ENCODE results near the gene TRIM28. TPM values are rescaled to one million over a fixed set of nuclear protein-coding genes. Genes with fewer than 3 reads are reported as not detected.

The TRIM28 gene
- total and polyA plus RNA-seq, 9 of the 15 experiments (the other 6 are each of a cell fraction or from before 2014, with no cell fraction given), result 12.1 to 797 (median 490) TPM

- no peak for TF ChIP-seq FOXO4 (CRISPR knock-in tag; IDR thresholded peaks at IDR 0.05)
- TF ChIP-seq SRSF9 (IDR thresholded peaks at IDR 0.05; ENCODE audit: borderline replicate concordance, low read depth, low read length), result no peak
- TF ChIP-seq CBFA2T3 (IDR thresholded peaks at IDR 0.05), result no peak
- TF ChIP-seq HDAC8 (tag; IDR thresholded peaks at IDR 0.05), result peak; percentile 20; the same call in 1 of the 2 replicates
- TF ChIP-seq EHMT2 (IDR thresholded peaks at IDR 0.05), result no peak; the same call in 1 of the 2 replicates
- TF ChIP-seq CHD2 (IDR thresholded peaks at IDR 0.05; ENCODE audit: low read depth, low read length), result peak; percentile 32; the same call in 1 of the 2 replicates
- TF ChIP-seq ZNF696 (CRISPR knock-in tag; conservative IDR thresholded peaks at IDR 0.05), result no peak
- TF ChIP-seq NCOA4 (IDR thresholded peaks at IDR 0.05; ENCODE audit: partially characterized antibody), result peak; percentile 67
- no peak for TF ChIP-seq ASH1L (IDR thresholded peaks at IDR 0.05; ENCODE audit: borderline replicate concordance, low read depth, partially characterized antibody)
- peak; percentile 45 for TF ChIP-seq MEIS2 (IDR thresholded peaks at IDR 0.05; ENCODE audit: partially characterized antibody)
- peak; percentile 97 for TF ChIP-seq C11orf30 (IDR thresholded peaks at IDR 0.05; ENCODE audit: low read depth)
- no peak for TF ChIP-seq BACH1 (tag; IDR thresholded peaks at IDR 0.05)
- 0 out of 2 replicates have a peak, but pooled peaks have one; percentile 10 for TF ChIP-seq ZNF740 (CRISPR knock-in tag; IDR thresholded peaks at IDR 0.05)
- TF ChIP-seq ZNF740 (tag; IDR thresholded peaks at IDR 0.05), result no peak
- peak; percentile 62 for TF ChIP-seq MTA1 (IDR thresholded peaks at IDR 0.05; ENCODE audit: borderline replicate concordance)
- TF ChIP-seq MYNN (IDR thresholded peaks at IDR 0.05), result no peak; the same call in 1 of the 2 replicates
- TF ChIP-seq MYNN (CRISPR knock-in tag; IDR thresholded peaks at IDR 0.05), result no peak
- TF ChIP-seq PML (IDR thresholded peaks at IDR 0.05; ENCODE audit: low read length), result peak; percentile 74
- no peak for TF ChIP-seq ELK3 (CRISPR knock-in tag; IDR thresholded peaks at IDR 0.05)
- TF ChIP-seq, protein P1, sequence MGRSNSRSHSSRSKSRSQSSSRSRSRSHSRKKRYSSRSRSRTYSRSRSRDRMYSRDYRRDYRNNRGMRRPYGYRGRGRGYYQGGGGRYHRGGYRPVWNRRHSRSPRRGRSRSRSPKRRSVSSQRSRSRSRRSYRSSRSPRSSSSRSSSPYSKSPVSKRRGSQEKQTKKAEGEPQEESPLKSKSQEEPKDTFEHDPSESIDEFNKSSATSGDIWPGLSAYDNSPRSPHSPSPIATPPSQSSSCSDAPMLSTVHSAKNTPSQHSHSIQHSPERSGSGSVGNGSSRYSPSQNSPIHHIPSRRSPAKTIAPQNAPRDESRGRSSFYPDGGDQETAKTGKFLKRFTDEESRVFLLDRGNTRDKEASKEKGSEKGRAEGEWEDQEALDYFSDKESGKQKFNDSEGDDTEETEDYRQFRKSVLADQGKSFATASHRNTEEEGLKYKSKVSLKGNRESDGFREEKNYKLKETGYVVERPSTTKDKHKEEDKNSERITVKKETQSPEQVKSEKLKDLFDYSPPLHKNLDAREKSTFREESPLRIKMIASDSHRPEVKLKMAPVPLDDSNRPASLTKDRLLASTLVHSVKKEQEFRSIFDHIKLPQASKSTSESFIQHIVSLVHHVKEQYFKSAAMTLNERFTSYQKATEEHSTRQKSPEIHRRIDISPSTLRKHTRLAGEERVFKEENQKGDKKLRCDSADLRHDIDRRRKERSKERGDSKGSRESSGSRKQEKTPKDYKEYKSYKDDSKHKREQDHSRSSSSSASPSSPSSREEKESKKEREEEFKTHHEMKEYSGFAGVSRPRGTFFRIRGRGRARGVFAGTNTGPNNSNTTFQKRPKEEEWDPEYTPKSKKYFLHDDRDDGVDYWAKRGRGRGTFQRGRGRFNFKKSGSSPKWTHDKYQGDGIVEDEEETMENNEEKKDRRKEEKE (IDR thresholded peaks at IDR 0.05; ENCODE audit: borderline replicate concordance in 1 of 2, control insufficient read depth in 1 of 2, low read depth in 2 of 2, low read length in 1 of 2), result peak; percentile 47 to 95; a peak in 2 of 4 replicates
- peak in 1 of 2 experiments; percentile 28; a peak in 1 of 4 replicates for TF ChIP-seq RAD21 (CRISPR knock-in tag; conservative IDR thresholded peaks at IDR 0.05 in 1 of 2, IDR thresholded peaks at IDR 0.05 in 1 of 2)
Measured at GRCh38 chr19:58499021-58499927, 44.6 kb upstream of the TRIM28 start (continued).

Measured in K562 (cell line).